Astrocyte (in vitro differentiated cells and primary cell): Measurements from ENCODE around the gene APBA3. TPM values are rescaled to one million over a fixed set of nuclear protein-coding genes. Genes with fewer than 3 reads are reported as not detected.

Experiments used
- DNase-seq: peaks from one replicate; pipeline ENCODE4 v3.0.0-alpha.2; 2010; ENCODE audit warnings: low read depth
- FAIRE-seq: peaks from 2 replicates; lab custom pipeline; 2011; peaks lifted over from hg19 to GRCh38; lab: Jason Lieb, UNC
- H2AFZ ChIP-seq: 2 replicates; pipeline ENCODE4 v1.6.0; 2012; ENCODE audit warnings: low read depth, low read length, inconsistent platforms
- H3K27ac ChIP-seq: 2 replicates; pipeline ENCODE4 v1.5.1; 2011; ENCODE audit warnings: low read depth, low read length, inconsistent platforms
- H3K27me3 ChIP-seq: 2 replicates; pipeline ENCODE4 v1.6.0; 2011; ENCODE audit warnings: low read length, inconsistent platforms; ENCODE audit not compliant: insufficient read depth
- H3K36me3 ChIP-seq: 2 replicates; pipeline ENCODE4 v1.5.1; 2011; ENCODE audit warnings: low read length, inconsistent platforms; ENCODE audit not compliant: insufficient read depth
- H3K4me1 ChIP-seq: 2 replicates; pipeline ENCODE4 v1.5.1; 2011; ENCODE audit warnings: low read length, inconsistent platforms; ENCODE audit not compliant: insufficient read depth
- H3K4me2 ChIP-seq: 2 replicates; pipeline ENCODE4 v1.6.0; 2012; ENCODE audit warnings: low read length, inconsistent platforms
- H3K4me3 ChIP-seq: 2 replicates; pipeline ENCODE4 v1.5.1; 2011; ENCODE audit warnings: low read depth, mild to moderate bottlenecking, low read length, inconsistent platforms; ENCODE audit not compliant: insufficient read depth
- H3K79me2 ChIP-seq: 2 replicates; pipeline ENCODE4 v1.6.0; 2012; ENCODE audit warnings: mild to moderate bottlenecking, low read length, inconsistent platforms; ENCODE audit not compliant: insufficient read depth
- H3K9ac ChIP-seq: 2 replicates; pipeline ENCODE4 v1.6.0; 2012; ENCODE audit warnings: mild to moderate bottlenecking, low read length, inconsistent platforms
- H3K9me3 ChIP-seq: 2 replicates; pipeline ENCODE4 v1.5.1; 2012; ENCODE audit warnings: low read depth, mild to moderate bottlenecking, low read length, inconsistent platforms; ENCODE audit not compliant: insufficient read depth
- H4K20me1 ChIP-seq: 2 replicates; pipeline ENCODE4 v1.6.0; 2012; ENCODE audit warnings: low read length, inconsistent platforms; ENCODE audit not compliant: insufficient read depth
- H3K27ac Mint-ChIP-seq: one replicate; pipeline ENCODE4 v1.8.0; 2021; ENCODE audit warnings: mild to moderate bottlenecking, mixed read lengths; ENCODE audit not compliant: unreplicated experiment
- H3K27me3 Mint-ChIP-seq: one replicate; pipeline ENCODE4 v1.8.0; 2021; ENCODE audit warnings: low read depth, mixed read lengths; ENCODE audit not compliant: unreplicated experiment
- H3K36me3 Mint-ChIP-seq: one replicate; pipeline ENCODE4 v1.8.0; 2021; ENCODE audit warnings: low read depth, mixed read lengths; ENCODE audit not compliant: unreplicated experiment
- H3K4me1 Mint-ChIP-seq: one replicate; pipeline ENCODE4 v1.8.0; 2021; ENCODE audit warnings: low read depth, mixed read lengths; ENCODE audit not compliant: unreplicated experiment
- H3K4me3 Mint-ChIP-seq: one replicate; pipeline ENCODE4 v1.8.0; 2021; ENCODE audit warnings: mild to moderate bottlenecking, moderate library complexity, mixed read lengths; ENCODE audit not compliant: unreplicated experiment
- H3K9me3 Mint-ChIP-seq: one replicate; pipeline ENCODE4 v1.8.0; 2021; ENCODE audit warnings: mild to moderate bottlenecking, mixed read lengths; ENCODE audit not compliant: unreplicated experiment
- CTCF ChIP-seq: IDR thresholded peaks from 2 replicates; pipeline ENCODE4 v1.5.1; 2011; ENCODE audit warnings: low read depth, mild to moderate bottlenecking, inconsistent platforms, low read length, moderate library complexity; ENCODE audit not compliant: insufficient read depth
- EZH2 ChIP-seq: IDR thresholded peaks from 2 replicates; pipeline ENCODE4 v1.6.1; 2012; ENCODE audit warnings: mild to moderate bottlenecking, low read length, inconsistent platforms; ENCODE audit not compliant: insufficient read depth
- total RNA-seq: library from RNA; stranded (reverse); gene quantifications from 2 replicates; pipeline ENCODE4 v1.2.1, GENCODE V29; 2021

The APBA3 gene
- total RNA-seq, 1 donor from 2014 or later = 16.5 TPM

- Histone ChIP-seq H3K27me3 (no peaks in the 10 kb centered on the region), H3K27ac (no peak overlapping the region), H3K4me1 (no peaks in the 10 kb centered on the region), H2AFZ (no peak overlapping the region), H3K36me3 (no peaks in the 10 kb centered on the region), H3K79me2 (no peaks in the 10 kb centered on the region), H4K20me1 (no peaks in the 10 kb centered on the region), H3K9ac (no peak overlapping the region), H3K9me3 (no peaks in the 10 kb centered on the region), H3K4me2 (no peak overlapping the region), H3K4me3 (no peak overlapping the region)
- Mint-ChIP-seq H3K9me3 (no peaks in the 10 kb centered on the region), H3K27ac (no peak overlapping the region), H3K4me1 (no peaks in the 10 kb centered on the region), H3K36me3 (peaks cover 3% of the 10 kb centered on the region), H3K4me3 (no peak overlapping the region), H3K27me3 (peaks cover 16% of the 10 kb centered on the region)
- FAIRE-seq (no peak), DNase-seq (no peak)
- TF ChIP-seq EZH2 = no peak
- TF ChIP-seq CTCF = no peak
Measured at GRCh38 chr19:3775374-3775711, 13.9 kb upstream of the APBA3 start.

GRCh38 chr19:3774621-3775373 is 13.3 kb upstream of the APBA3 start:
- H3K36me3 ChIP-seq = no peaks in the 10 kb centered on the region
- TF ChIP-seq EZH2 (no peak), CTCF (no peak)
- H2AFZ ChIP-seq = no peak overlapping the region
- H4K20me1 ChIP-seq = no peaks in the 10 kb centered on the region
- H3K27me3 ChIP-seq = no peaks in the 10 kb centered on the region
- Mint-ChIP-seq H3K4me3 (no peak overlapping the region), H3K36me3 (peaks cover 3% of the 10 kb centered on the region), H3K9me3 (no peaks in the 10 kb centered on the region), H3K27ac (no peak overlapping the region), H3K27me3 (peaks cover 16% of the 10 kb centered on the region), H3K4me1 (no peaks in the 10 kb centered on the region)
- no peaks in the 10 kb centered on the region for H3K9me3 ChIP-seq
- no peak overlapping the region for H3K4me3 ChIP-seq
- no peak overlapping the region for H3K27ac ChIP-seq
- H3K4me2 ChIP-seq = no peak overlapping the region
- H3K79me2 ChIP-seq = no peaks in the 10 kb centered on the region
- DNase-seq (no peak), FAIRE-seq (no peak)
- no peaks in the 10 kb centered on the region for H3K4me1 ChIP-seq
- no peak overlapping the region for H3K9ac ChIP-seq

GRCh38 chr19:3773814-3774515 is 12.5 kb upstream of the APBA3 start:
- H3K27me3 Mint-ChIP-seq = peaks cover 16% of the 10 kb centered on the region
- H3K36me3 Mint-ChIP-seq = peaks cover 3% of the 10 kb centered on the region
- Histone ChIP-seq H3K9me3 (no peaks in the 10 kb centered on the region), H3K27me3 (no peaks in the 10 kb centered on the region), H3K4me3 (no peak overlapping the region), H3K4me1 (no peaks in the 10 kb centered on the region), H3K36me3 (no peaks in the 10 kb centered on the region), H2AFZ (no peak overlapping the region), H3K79me2 (no peaks in the 10 kb centered on the region), H3K4me2 (no peak overlapping the region), H4K20me1 (no peaks in the 10 kb centered on the region), H3K27ac (no peak overlapping the region), H3K9ac (no peak overlapping the region)
- H3K4me1 Mint-ChIP-seq = no peaks in the 10 kb centered on the region
- H3K4me3 Mint-ChIP-seq = no peak overlapping the region
- DNase-seq (no peak), FAIRE-seq (no peak)
- no peaks in the 10 kb centered on the region for H3K9me3 Mint-ChIP-seq
- no peak for TF ChIP-seq EZH2
- H3K27ac Mint-ChIP-seq = no peak overlapping the region
